Measurements from ENCODE around the gene CIAO2B.
"Not testable (repeated sequence)": the region's sequence is repeated elsewhere in the genome, so short reads cannot be mapped to it uniquely, and the experiment has no call there.

The CIAO2B gene

GRCh38 chr16:66899310-66899944, 34.8 kb downstream of the CIAO2B start:
- H3K9ac ChIP-seq (ENCODE audit: low read depth, low read length), result no peak overlapping the region
- H3K79me2 ChIP-seq (ENCODE audit: insufficient read depth, low read length), result no peaks in the 10 kb centered on the region
- H3K36me3 ChIP-seq (ENCODE audit: insufficient read depth, low read length), result no peaks in the 10 kb centered on the region
- no peak overlapping the region for H3K27ac ChIP-seq (ENCODE audit: low read length)
- H3K27me3 ChIP-seq (ENCODE audit: insufficient read depth, low read length, poor library complexity), result no peaks in the 10 kb centered on the region
- no peak overlapping the region for H3K4me2 ChIP-seq (ENCODE audit: insufficient read depth, low read length)
- H3K9me3 ChIP-seq (ENCODE audit: insufficient read depth, low read length, severe bottlenecking), result no peaks in the 10 kb centered on the region
- DNase-seq (no peak), ATAC-seq (ENCODE audit: insufficient read depth, low read depth) (no peak)
- TF ChIP-seq CTCF (IDR thresholded peaks at IDR 0.05; ENCODE audit: borderline replicate concordance, extremely low read depth, low read length, poor library complexity, severe bottlenecking) (no peak), EZH2 (IDR thresholded peaks at IDR 0.05; ENCODE audit: borderline replicate concordance, low read depth, low read length, severe bottlenecking) (no peak)
- no peak overlapping the region for H3K4me3 ChIP-seq (ENCODE audit: low read depth in 1 of 2, low read length in 2 of 2)
- H3K4me1 ChIP-seq (ENCODE audit: insufficient read depth, low read length), result no peaks in the 10 kb centered on the region
- H2AFZ ChIP-seq (ENCODE audit: low read depth, low read length), result no peak overlapping the region
- peaks cover 5% of the 10 kb centered on the region; the same call in 1 of the 2 replicates for H4K20me1 ChIP-seq (ENCODE audit: insufficient read depth, low read length)

GRCh38 chr16:66898933-66899309, 35.3 kb downstream of the CIAO2B start:
- Histone ChIP-seq H4K20me1 (ENCODE audit: insufficient read depth, low read length) (peaks cover 5% of the 10 kb centered on the region; the same call in 1 of the 2 replicates), H3K27ac (ENCODE audit: low read length) (no peak overlapping the region)

GRCh38 chr16:66898207-66898606, 36.0 kb downstream of the CIAO2B start:
- Histone ChIP-seq H2AFZ (ENCODE audit: low read depth, low read length) (no peak overlapping the region), H3K4me2 (ENCODE audit: insufficient read depth, low read length) (no peak overlapping the region), H3K9me3 (ENCODE audit: insufficient read depth, low read length, severe bottlenecking) (no peaks in the 10 kb centered on the region), H3K9ac (ENCODE audit: low read depth, low read length) (no peak overlapping the region), H3K4me1 (ENCODE audit: insufficient read depth, low read length) (peaks cover under 1% of the 10 kb centered on the region), H4K20me1 (ENCODE audit: insufficient read depth, low read length) (peaks cover 5% of the 10 kb centered on the region; the same call in 1 of the 2 replicates), H3K27me3 (ENCODE audit: insufficient read depth, low read length, poor library complexity) (no peaks in the 10 kb centered on the region), H3K79me2 (ENCODE audit: insufficient read depth, low read length) (no peaks in the 10 kb centered on the region), H3K27ac (ENCODE audit: low read length) (no peak overlapping the region), H3K36me3 (ENCODE audit: insufficient read depth, low read length) (0 out of 2 replicates have a peak, but pooled peaks cover under 1% of the 10 kb centered on the region), H3K4me3 (ENCODE audit: low read depth in 1 of 2, low read length in 2 of 2) (no peak overlapping the region)
- DNase-seq (no peak), ATAC-seq (ENCODE audit: insufficient read depth, low read depth) (no peak)
- TF ChIP-seq EZH2 (IDR thresholded peaks at IDR 0.05; ENCODE audit: borderline replicate concordance, low read depth, low read length, severe bottlenecking), result no peak
- TF ChIP-seq CTCF (IDR thresholded peaks at IDR 0.05; ENCODE audit: borderline replicate concordance, extremely low read depth, low read length, poor library complexity, severe bottlenecking), result no peak

More at GRCh38 chr16:66898933-66899309, 35.3 kb downstream of the CIAO2B start:
- H3K9me3 ChIP-seq (ENCODE audit: insufficient read depth, low read length, severe bottlenecking), result no peaks in the 10 kb centered on the region
- TF ChIP-seq CTCF (IDR thresholded peaks at IDR 0.05; ENCODE audit: borderline replicate concordance, extremely low read depth, low read length, poor library complexity, severe bottlenecking) (no peak), EZH2 (IDR thresholded peaks at IDR 0.05; ENCODE audit: borderline replicate concordance, low read depth, low read length, severe bottlenecking) (no peak)
- no peaks in the 10 kb centered on the region for H3K4me1 ChIP-seq (ENCODE audit: insufficient read depth, low read length)
- no peak for ATAC-seq (ENCODE audit: insufficient read depth, low read depth)
- H3K36me3 ChIP-seq (ENCODE audit: insufficient read depth, low read length), result no peaks in the 10 kb centered on the region
- H3K9ac ChIP-seq (ENCODE audit: low read depth, low read length), result no peak overlapping the region
- no peak for DNase-seq
- H2AFZ ChIP-seq (ENCODE audit: low read depth, low read length), result no peak overlapping the region
- no peaks in the 10 kb centered on the region for H3K27me3 ChIP-seq (ENCODE audit: insufficient read depth, low read length, poor library complexity)
- H3K4me2 ChIP-seq (ENCODE audit: insufficient read depth, low read length), result no peak overlapping the region
- H3K79me2 ChIP-seq (ENCODE audit: insufficient read depth, low read length), result no peaks in the 10 kb centered on the region
- H3K4me3 ChIP-seq (ENCODE audit: low read depth in 1 of 2, low read length in 2 of 2), result no peak overlapping the region

- DNase-seq; H3K36me3 ChIP-seq (ENCODE audit: insufficient read depth, low read length); H4K20me1 ChIP-seq (ENCODE audit: insufficient read depth, low read length); H3K9ac ChIP-seq (ENCODE audit: low read depth, low read length); H3K27me3 ChIP-seq (ENCODE audit: insufficient read depth, low read length, poor library complexity); H2AFZ ChIP-seq (ENCODE audit: low read depth, low read length); H3K4me2 ChIP-seq (ENCODE audit: insufficient read depth, low read length); H3K79me2 ChIP-seq (ENCODE audit: insufficient read depth, low read length); H3K4me3 ChIP-seq (ENCODE audit: low read depth in 1 of 2, low read length in 2 of 2); H3K4me1 ChIP-seq (ENCODE audit: insufficient read depth, low read length); ATAC-seq (ENCODE audit: insufficient read depth, low read depth); H3K9me3 ChIP-seq (ENCODE audit: insufficient read depth, low read length, severe bottlenecking); H3K27ac ChIP-seq (ENCODE audit: low read length): not testable (repeated sequence)
Observed at GRCh38 chr16:66896682-66897081, 37.5 kb downstream of the CIAO2B start.

All from DND-41 (cell line).